Measurements from ENCODE around the gene ZSWIM4. TPM values are rescaled to one million over a fixed set of nuclear protein-coding genes. Genes with fewer than 3 reads are reported as not detected.

Gene ZSWIM4
- total RNA-seq, 1 donor from 2014 or later, result 2.1 TPM

DNA sequence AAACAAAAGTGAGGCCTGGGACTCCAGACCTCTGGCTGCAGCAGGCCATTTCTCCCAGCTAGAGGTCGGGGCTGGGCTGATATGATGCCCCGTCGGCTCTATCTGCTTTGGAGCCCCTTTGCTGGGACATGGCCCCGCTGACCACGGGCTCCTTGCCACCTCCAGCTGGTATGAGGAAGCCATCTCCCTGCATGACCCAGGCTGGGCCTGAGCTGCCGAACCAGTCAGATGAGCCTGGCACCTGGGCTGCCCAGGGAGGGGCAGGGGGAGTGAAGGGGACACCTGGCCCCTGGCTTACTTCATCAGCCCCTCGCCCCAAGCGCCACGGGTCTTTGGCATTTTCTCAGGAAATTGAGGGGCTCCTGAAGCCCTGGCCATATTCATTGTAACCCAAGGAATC, 7.8 kb downstream of the ZSWIM4 start:
- DNase-seq (ENCODE audit: missing footprints), result peak; percentile 28
- no peak for ATAC-seq
- intact Hi-C loops (cut with DNase I), result no loop called here

DNA sequence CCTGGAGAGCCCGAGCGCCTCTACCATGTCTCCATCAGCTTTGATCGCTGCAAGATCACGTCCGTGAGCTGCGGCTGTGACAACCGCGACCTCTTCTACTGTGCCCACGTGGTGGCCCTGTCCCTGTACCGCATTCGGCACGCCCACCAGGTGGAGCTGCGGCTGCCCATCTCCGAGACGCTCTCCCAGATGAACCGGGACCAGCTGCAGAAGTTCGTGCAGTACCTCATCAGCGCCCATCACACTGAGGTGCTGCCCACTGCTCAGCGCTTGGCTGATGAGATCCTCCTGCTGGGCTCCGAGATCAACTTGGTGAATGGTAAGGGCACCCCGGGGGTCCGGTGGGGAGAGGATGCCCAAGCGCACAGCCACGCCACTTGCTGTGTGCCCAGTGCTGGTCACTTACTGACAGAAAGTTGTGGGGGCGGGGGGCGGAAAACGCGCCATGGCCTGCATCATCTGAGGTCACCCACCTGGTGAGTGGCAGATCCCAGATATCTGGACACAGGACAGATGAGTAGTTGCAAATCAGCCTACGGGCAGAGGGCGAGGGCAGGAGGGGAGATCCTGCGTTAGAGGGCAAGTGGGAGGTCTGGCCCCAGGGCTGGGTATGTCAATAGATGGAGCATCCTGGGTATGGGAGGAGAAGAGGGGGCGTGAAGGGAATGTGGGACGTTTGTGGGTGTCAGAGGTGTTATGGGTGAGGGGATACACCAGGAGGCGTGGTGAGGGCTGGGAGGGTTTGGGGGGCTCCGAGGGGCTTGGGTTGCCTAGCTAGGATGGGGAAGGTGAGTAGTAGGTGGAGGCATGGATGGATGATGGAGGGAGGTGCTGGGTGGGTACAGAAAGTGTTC, 9.8 kb downstream of the ZSWIM4 start:
- peak; percentile 74 for DNase-seq (ENCODE audit: missing footprints)
- intact Hi-C loops (cut with DNase I), result loop anchor here (1.0 kb wide), 1 partner anchor 57 kb away; no protein-coding TSS in a partner anchor

DNA sequence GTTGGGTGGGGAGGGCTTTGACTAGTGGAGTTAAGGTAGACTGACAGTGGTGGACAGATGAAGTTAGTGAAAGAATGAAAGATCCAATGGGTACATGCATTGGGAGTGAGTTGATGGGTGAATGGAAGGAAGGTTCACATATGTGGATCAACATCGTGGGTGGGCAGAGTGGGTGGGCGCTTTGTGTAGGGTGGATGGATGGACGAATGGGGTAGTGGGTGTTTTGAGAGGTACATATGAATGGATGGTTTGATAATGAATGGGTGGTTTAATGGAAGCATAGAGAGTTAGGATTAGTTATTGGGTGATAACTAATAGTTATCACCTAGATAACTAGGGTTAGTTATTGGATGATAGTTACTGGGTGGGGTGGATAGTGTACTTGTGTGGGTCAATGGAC, 11.5 kb downstream of the ZSWIM4 start:
- intact Hi-C loops (cut with DNase I), result no loop called here
- no peak for ATAC-seq
- no peak for DNase-seq (ENCODE audit: missing footprints)

More for the DNA sequence above, 9.8 kb downstream of the ZSWIM4 start:
- ATAC-seq, result peak; percentile 76

DNA sequence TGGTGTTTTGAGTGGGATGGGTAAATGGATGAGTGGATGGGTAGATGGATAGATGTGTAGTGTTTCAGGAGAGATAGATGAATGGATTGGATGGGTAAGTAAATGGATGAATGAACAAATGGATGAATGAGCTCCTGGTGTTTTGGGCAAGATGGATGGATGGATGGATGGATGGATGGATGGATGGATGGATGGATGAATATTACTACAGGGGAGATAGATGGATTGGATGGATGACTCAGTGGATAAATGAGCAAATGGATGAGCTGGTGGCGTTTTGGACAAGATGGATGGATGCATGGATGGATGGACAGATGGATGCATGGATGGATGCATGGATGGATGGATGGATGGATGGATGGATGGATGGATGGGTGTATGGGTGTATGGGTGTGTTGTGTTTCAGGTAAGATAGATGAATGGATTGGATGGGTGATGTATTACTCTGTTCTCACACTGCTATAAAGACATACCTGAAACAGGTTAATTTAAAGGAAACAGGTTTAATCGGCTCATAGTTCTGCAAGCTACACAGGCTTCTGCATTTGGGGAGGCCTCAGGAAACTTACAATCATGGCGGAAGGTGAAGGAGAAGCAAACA, 12.3 kb downstream of the ZSWIM4 start:
- no peak for ATAC-seq
- intact Hi-C loops (cut with DNase I), result no loop called here
- no peak for DNase-seq (ENCODE audit: missing footprints)

DNA sequence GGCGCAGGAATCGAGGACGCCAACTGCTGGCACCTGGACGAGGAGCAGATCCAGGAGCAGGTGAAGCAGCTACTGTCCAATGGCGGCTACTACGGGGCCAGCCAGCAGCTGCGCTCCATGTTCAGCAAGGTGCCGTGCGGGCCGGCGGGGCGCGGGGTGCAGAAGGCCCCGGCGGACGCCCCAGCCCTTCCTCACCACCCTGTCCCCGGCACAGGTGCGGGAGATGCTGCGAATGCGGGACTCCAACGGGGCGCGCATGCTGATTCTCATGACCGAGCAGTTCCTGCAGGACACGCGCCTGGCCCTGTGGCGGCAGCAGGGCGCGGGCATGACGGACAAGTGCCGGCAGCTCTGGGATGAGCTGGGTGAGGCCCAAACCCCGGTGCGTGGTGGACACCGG, 13.6 kb downstream of the ZSWIM4 start:
- ATAC-seq, result no peak

DNA sequence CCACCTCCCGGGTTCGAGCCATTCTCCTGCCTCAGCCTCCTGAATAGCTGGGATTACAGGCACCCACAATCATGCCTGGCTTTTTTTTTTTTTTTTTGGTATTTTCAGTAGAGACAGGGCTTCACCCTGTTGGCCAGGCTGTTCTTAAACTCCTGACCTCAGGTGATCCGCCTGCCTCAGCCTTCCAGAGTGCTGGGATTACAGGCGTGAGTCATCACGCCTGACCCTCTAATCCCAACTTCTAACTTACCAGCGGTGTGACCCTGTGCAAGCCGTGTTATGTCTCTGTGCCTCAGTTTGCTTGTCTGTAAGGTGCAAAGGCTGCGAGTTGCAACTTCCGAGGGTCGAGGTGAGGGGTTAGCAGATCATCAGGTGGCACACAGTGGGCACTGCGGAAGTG, 17.3 kb downstream of the ZSWIM4 start:
- intact Hi-C loops (cut with DNase I), result no loop called here
- peak; percentile 30 for DNase-seq (ENCODE audit: missing footprints)
- ATAC-seq, result no peak

More for the DNA sequence above, 13.6 kb downstream of the ZSWIM4 start:
- peak; percentile 63 for DNase-seq (ENCODE audit: missing footprints)
- intact Hi-C loops (cut with DNase I), result no loop called here

DNA sequence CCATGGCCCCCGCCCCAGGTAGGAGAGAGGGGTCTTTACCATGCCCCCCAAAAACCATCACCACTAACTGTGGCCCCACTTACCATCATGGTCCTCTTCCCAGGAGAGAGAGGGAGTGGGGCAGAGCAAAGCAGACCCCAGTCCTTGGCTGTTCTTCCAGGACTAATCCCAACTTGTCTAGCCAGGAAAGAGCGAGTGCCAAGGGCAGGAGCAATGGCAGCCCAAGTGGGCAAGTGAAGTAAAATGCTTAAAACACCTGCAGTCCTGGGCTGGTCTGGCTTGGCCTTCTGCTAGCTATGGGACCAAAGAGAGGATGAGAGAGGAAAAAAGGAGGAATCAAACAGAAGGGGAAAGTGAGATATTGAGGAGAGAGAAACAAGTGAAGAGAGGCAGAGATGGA, 17.9 kb downstream of the ZSWIM4 start:
- no peak for ATAC-seq
- DNase-seq (ENCODE audit: missing footprints), result no peak
- intact Hi-C loops (cut with DNase I), result no loop called here

DNA sequence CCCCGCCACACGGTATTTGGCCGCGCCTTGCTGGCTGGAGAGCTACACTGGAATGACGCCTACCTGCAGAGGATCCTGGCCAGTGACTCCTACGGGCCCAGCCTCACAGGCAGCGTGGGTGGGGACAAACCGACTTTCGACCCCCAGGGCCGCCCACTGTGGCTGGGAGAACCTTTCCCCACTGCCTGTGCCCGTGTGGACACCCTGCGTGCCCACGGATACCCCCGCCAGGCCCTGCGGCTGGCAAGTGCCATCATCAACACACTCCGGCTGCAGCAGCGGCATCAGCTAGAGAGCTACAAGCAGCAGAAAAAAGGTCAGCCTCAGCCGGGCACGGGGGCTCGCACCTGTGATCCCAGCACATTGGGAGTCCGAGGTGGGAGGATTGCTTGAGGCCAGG, 19.3 kb downstream of the ZSWIM4 start:
- DNase-seq (ENCODE audit: missing footprints), result peak; percentile 56
- intact Hi-C loops (cut with DNase I), result no loop called here
- ATAC-seq, result no peak

DNA sequence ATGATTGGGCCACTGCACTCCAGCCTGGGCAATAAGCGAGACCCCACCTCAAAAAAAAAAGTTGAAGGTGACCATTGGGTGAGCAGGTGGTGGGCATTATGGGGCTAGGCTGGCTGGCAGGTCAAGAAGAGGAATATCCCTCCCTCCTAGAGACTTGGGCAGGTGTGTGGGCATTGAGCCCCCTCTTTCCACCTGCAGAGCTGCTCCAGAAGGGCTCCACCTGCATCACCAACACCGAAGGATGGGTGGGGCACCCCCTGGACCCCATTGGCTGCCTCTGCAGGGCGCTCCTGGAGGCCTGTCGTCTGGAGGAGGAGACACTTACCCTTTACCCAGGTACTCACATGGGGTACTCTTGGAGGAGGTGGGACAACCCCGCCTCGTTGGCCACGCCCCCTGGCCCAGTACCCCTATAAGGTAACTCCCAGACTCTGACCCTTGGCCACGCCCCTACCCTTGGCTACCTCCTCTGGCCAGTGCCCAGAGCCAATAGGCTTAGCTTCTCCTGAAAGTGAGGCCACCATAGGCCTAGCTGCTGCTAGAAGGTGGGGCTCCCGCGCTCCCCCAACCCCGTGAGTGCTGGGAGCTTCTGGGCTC, 21.9 kb downstream of the ZSWIM4 start:
- ATAC-seq (no peak), DNase-seq (ENCODE audit: missing footprints) (peak; percentile 6)
- intact Hi-C loops (cut with DNase I), result no loop called here

DNA sequence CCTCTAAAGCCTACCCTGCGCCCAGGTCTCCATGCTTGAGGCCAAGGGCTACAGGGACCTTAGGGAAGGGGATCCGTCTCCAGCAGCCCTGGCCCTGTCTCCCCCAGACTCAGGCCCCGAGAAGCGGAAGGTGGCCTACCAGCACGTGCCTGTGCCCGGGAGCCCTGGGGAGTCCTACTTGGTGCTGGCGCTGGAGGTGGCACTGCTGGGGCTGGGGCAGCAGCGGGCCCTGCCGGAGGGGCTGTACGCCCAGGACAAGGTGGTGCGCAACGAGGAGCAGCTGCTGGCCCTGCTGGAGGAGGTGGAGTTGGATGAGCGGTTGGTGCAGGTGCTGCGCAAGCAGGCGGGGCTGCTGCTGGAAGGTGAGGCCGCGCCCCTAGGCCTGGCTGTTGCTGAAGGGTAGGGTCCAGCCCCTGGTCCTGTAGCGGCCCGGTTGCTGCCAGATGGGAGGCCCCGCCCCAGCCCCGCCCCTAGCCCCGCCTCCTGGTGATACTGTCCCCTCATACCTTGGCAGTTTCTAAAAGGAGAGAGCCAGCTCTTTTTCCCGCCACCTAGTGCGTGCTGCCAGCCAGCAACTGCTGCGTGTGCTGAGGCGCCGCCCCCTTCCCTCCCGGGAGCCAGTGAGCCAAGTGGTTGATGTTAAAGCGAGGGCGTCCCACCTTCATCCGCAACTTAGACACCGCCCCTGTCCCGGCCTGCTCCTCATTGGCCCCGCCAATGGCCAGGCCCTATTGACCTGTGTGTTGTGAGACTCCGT, 22.6 kb downstream of the ZSWIM4 start:
- peak; percentile 62 for DNase-seq (ENCODE audit: missing footprints)

DNA sequence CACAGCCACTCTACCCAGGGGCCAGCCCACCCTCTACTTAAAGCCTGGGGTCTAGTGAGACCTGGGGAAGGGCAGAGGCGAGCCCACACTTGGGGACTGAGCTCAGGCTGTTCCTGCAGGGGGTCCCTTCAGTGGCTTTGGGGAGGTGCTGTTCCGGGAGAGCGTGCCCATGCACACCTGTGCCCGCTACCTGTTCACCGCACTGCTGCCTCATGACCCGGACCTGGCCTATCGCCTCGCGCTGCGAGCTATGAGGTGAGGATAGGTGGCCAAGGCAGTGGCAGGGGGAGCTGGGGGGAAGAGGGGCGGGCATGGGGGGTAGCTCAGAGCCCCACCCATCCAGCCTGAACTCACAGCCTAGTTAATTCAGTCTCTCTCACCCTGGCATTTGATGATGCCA, 24.0 kb downstream of the ZSWIM4 start:
- intact Hi-C loops (cut with DNase I), result no loop called here

More for the DNA sequence above, 22.6 kb downstream of the ZSWIM4 start:
- ATAC-seq, result peak; percentile 9
- intact Hi-C loops (cut with DNase I), result no loop called here

DNA sequence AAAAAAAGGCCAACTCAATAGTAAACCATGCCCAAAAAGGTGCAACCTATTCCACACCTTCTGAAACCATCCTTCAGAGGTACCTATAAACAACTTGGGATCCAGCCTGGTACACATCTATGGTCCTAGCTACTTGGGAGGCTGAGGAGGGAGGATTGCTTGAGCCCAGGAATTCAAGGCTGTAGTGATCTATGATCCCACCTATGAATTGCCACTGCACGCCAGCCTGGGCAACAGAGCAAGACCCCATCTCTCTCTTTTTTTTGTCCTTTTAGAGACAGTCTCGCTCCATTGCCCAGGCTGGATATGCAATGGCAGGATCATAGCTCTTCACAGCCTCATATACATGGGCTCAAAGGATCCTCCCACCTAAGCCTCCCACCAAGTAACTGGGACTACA, 26.0 kb downstream of the ZSWIM4 start:
- intact Hi-C loops (cut with DNase I), result loop anchor here (5.0 kb wide), 1 partner anchor 41 kb away; no protein-coding TSS in a partner anchor
- ATAC-seq (no peak), DNase-seq (ENCODE audit: missing footprints) (no peak)

More for the DNA sequence above, 24.0 kb downstream of the ZSWIM4 start:
- DNase-seq (ENCODE audit: missing footprints), result peak; percentile 55
- no peak for ATAC-seq

DNA sequence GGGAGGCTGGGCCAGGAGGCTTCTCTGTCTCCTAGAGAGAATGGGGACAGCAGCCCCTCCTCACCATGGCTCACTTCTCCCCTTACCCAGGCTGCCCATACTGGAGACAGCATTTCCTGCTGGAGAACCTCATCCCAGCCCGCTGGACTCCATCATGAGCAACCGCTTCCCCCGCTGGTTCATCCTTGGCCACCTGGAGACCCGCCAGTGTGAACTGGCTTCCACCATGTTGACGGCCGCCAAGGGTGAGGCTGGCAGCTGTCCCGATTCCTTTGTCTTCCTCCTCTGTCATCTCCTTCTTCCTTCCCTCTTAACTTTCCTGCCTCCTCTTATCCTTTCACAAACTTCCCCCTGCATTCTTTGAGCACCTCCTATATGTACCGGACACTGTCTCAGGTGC, 28.0 kb downstream of the ZSWIM4 start:
- intact Hi-C loops (cut with DNase I), result loop anchor here (5.0 kb wide), 1 partner anchor 39 kb away; no protein-coding TSS in a partner anchor
- DNase-seq (ENCODE audit: missing footprints) (peak; percentile 82), ATAC-seq (peak; percentile 12)

DNA sequence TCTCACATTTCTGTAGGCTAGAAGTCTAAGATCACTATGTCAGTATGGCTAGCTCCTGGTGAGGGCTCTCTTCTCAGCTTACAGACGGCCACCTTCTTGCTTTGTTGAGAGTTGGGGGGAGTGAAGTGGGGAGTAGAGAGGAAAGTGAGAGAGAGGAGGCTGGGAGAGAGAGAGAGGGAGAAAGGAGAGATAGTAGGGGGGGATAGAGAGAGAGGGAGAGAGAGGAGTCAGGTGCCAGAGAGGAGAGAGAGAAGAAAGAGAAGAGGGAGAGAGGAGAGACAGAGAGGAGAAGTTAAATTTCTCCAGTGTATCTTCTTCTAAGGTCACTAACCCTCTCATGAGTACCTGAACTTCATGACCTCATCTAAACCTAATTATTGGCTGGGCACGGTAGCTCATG, 28.7 kb downstream of the ZSWIM4 start:
- intact Hi-C loops (cut with DNase I), result loop anchor here (5.0 kb wide), 1 partner anchor 38 kb away; no protein-coding TSS in a partner anchor
- no peak for DNase-seq (ENCODE audit: missing footprints)
- no peak for ATAC-seq

DNA sequence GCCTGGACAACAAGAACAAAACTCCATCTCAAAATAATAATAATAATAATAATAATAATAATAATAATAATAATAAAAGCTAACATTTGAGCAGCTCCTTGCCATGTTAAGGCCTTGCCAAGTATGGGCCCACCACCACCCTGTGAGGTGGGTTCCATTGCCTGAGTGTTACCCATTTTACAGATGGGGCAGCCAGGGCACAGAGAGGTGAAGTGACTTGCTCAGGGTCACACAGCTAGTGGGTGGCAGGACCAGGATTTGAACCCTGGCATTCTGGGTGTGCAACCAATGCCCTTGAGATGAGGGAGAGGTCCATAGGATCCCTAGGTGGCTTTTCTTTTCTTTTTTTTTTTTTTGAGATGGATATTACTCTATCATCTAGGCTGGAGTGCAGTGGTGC, 29.5 kb downstream of the ZSWIM4 start:
- peak; percentile 11 for DNase-seq (ENCODE audit: missing footprints)
- intact Hi-C loops (cut with DNase I), result loop anchor here (5.0 kb wide), 1 partner anchor 38 kb away; no protein-coding TSS in a partner anchor

DNA sequence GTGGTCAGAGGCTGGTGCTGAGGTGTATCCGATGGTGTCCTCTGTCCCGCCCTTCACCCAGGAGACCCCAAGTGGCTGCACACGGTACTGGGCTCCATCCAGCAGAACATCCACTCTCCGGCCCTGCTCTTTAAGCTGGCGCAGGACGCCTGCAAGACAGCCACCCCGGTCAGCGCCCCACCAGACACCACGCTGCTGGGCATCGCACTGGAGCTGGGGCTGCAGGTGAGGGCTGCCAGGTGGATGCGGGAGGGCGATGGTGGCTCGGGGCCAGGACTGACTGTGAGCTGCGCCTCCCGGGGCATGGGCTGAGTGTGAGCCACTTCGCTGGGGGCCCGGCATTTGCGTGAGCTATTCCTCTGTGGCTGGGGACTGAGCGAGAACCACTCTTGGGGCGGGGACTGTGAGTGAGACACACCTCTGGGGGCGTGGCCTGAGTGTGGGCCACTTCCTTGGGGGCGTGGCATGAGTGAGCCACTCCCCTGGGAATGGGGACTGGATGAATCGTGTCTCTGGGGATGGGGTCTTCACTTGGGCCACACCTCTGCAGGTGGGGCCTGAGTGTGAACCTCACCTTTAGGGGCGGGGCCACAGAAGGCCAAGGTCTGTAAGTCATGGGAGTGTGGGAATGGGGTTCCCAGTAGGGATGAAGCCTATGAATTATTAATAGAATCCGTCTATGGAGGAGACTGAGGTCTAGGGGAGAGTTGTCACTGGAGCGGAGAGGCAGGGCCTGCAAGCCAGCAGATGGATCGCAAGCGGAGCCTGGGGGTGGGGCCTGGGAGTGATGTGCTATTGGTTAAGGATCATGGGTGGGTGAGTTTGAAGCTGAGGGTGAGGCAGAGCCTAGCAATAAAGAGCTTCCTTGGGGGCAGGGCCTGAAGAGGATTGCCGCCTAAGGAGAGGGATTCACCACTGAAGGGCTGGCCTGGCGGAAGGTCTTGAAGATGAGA, 30.5 kb downstream of the ZSWIM4 start:
- intact Hi-C loops (cut with DNase I), result no loop called here
- ATAC-seq, result no peak
- DNase-seq (ENCODE audit: missing footprints), result peak; percentile 66

More for the DNA sequence above, 29.5 kb downstream of the ZSWIM4 start:
- ATAC-seq, result no peak

DNA sequence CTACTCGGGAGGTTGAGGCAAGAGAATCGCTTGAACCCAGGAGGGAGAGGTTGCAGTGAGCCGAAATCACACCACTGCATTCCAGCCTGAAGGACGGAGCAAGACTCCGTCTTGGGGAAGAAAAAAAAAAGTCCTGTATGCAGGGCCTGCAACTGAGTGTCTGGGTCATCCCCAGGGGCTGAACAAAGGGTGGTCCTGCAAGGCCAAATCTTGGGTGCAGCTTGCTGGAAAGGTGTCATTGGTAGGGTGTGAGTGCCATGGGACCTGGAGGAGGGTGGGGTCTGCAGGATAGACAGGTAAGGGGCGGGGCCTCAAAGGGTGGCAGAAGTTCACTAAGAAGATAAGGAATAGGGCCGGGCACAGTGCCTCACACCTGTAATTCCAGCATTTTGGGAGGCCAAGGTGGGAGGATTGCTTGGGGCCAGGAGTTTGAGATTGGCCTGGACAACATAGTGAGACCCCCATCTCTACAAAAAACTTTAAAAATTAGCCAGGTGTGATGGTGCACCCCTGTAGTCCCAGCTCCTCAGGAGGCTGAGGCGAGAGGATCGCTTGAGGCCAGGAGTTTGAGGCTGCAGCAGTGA, 31.5 kb downstream of the ZSWIM4 start:
- intact Hi-C loops (cut with DNase I), result no loop called here

More for the DNA sequence above, 31.5 kb downstream of the ZSWIM4 start:
- ATAC-seq, result no peak
- DNase-seq (ENCODE audit: missing footprints), result peak; percentile 53

All from Right ventricle myocardium inferior (tissue), 1 donor.